Right ventricle myocardium superior (tissue), 1 donor: ENCODE data around the gene RNU2-63P. TPM values are rescaled to one million over a fixed set of nuclear protein-coding genes. Genes with fewer than 3 reads are reported as not detected.
"Not testable (repeated sequence)": the region's sequence is repeated elsewhere in the genome, so short reads cannot be mapped to it uniquely, and the experiment has no call there.

Experiments
- ATAC-seq: fragments of 200-7000 bp; cut with Tn5 transposase; one replicate; pipeline ENCODE4 v1.9.1; 2020; ENCODE audit warnings: mild to moderate bottlenecking; ENCODE audit not compliant: poor library complexity
- DNase-seq: peaks from one replicate; pipeline ENCODE4 v3.0.0-alpha.2; 2020
- intact Hi-C: fragments of 100-400 bp; cut with DNase I; formaldehyde crosslinking; loops from one replicate; pipeline ENCODE4 v1.11.2; 2022
- total RNA-seq: library from RNA; stranded (reverse); fragmentation: NEBNext Ultra II Directional; extraction: Animal tissue kit (Norgen Biotek cat#: 25700); gene quantifications from one replicate; pipeline ENCODE4 v1.2.1, GENCODE V29; 2021
- donor health status: DM: no; HTN: yes; CAD: no; lungs with severe emphysema.

Gene RNU2-63P
- total RNA-seq, 1 donor from 2014 or later: not detected

- ATAC-seq (no peak), DNase-seq (no peak)
- intact Hi-C loops: no loop called here
Measured at GRCh38 chr2:88036182-88036581, 19.8 kb upstream of the RNU2-63P start.

- intact Hi-C loops: no loop called here
- DNase-seq (no peak), ATAC-seq (no peak)
Measured at GRCh38 chr2:88032070-88032702, 15.8 kb upstream of the RNU2-63P start.

- DNase-seq (no peak), ATAC-seq (no peak)
- intact Hi-C loops: no loop called here
Measured at GRCh38 chr2:88028931-88029330, 12.6 kb upstream of the RNU2-63P start.

- DNase-seq: no peak
- no peak for ATAC-seq
- intact Hi-C loops: no loop called here
Measured at GRCh38 chr2:88027697-88028389, 11.5 kb upstream of the RNU2-63P start.

- no peak for DNase-seq
- no peak for ATAC-seq
- intact Hi-C loops: no loop called here
Measured at GRCh38 chr2:88024509-88024908, 8.2 kb upstream of the RNU2-63P start.

GRCh38 chr2:88022669-88022921 lies 6.2 kb upstream of the RNU2-63P start:
- DNase-seq (no peak), ATAC-seq (no peak)
- intact Hi-C loops: no loop called here

GRCh38 chr2:88019985-88020384 lies 3.6 kb upstream of the RNU2-63P start:
- intact Hi-C loops: no loop called here
- DNase-seq (no peak), ATAC-seq (no peak)

GRCh38 chr2:88018909-88019308 lies 2.6 kb upstream of the RNU2-63P start:
- ATAC-seq (no peak), DNase-seq (no peak)
- intact Hi-C loops: no loop called here

- intact Hi-C loops, ATAC-seq: not testable (repeated sequence)
Measured at GRCh38 chr2:88018077-88018805, 1.9 kb upstream of the RNU2-63P start.

GRCh38 chr2:88017780-88018038 lies 1.4 kb upstream of the RNU2-63P start:
- ATAC-seq, DNase-seq, intact Hi-C loops: not testable (repeated sequence)

More at GRCh38 chr2:88018077-88018805, 1.9 kb upstream of the RNU2-63P start:
- not testable (repeated sequence) for DNase-seq

GRCh38 chr2:88016960-88017779 lies 823 bp upstream of the RNU2-63P start:
- peak; percentile 68 for DNase-seq
- intact Hi-C loops: no loop called here

GRCh38 chr2:88011011-88011410 lies 5.3 kb downstream of the RNU2-63P start:
- DNase-seq (no peak), ATAC-seq (no peak)
- intact Hi-C loops: no loop called here

More at GRCh38 chr2:88016960-88017779, 823 bp upstream of the RNU2-63P start:
- ATAC-seq: peak; percentile 73

GRCh38 chr2:88010136-88010535 lies 6.2 kb downstream of the RNU2-63P start:
- no peak for ATAC-seq
- no peak for DNase-seq
- intact Hi-C loops: no loop called here

- intact Hi-C loops: no loop called here
- DNase-seq (no peak), ATAC-seq (no peak)
Measured at GRCh38 chr2:88006912-88007439, 9.4 kb downstream of the RNU2-63P start.

- intact Hi-C loops: no loop called here
Measured at GRCh38 chr2:88005776-88006175, 10.6 kb downstream of the RNU2-63P start.

GRCh38 chr2:88003074-88003755 lies 13.1 kb downstream of the RNU2-63P start:
- DNase-seq (no peak), ATAC-seq (no peak)
- intact Hi-C loops: no loop called here

More at GRCh38 chr2:88005776-88006175, 10.6 kb downstream of the RNU2-63P start:
- DNase-seq (no peak), ATAC-seq (no peak)

GRCh38 chr2:88002359-88002707 lies 14.0 kb downstream of the RNU2-63P start:
- DNase-seq: no peak
- ATAC-seq: no peak
- intact Hi-C loops: no loop called here

GRCh38 chr2:88000474-88000873 lies 15.9 kb downstream of the RNU2-63P start:
- DNase-seq, intact Hi-C loops, ATAC-seq: not testable (repeated sequence)

GRCh38 chr2:87996570-87996969 lies 19.8 kb downstream of the RNU2-63P start:
- DNase-seq: no peak
- intact Hi-C loops: no loop called here
- ATAC-seq: no peak
